ENCODE results near the gene IGSF9.
A peak's percentile ranks its signal among the peaks of the same experiment; 100 is the strongest.

Gene IGSF9, protein sequence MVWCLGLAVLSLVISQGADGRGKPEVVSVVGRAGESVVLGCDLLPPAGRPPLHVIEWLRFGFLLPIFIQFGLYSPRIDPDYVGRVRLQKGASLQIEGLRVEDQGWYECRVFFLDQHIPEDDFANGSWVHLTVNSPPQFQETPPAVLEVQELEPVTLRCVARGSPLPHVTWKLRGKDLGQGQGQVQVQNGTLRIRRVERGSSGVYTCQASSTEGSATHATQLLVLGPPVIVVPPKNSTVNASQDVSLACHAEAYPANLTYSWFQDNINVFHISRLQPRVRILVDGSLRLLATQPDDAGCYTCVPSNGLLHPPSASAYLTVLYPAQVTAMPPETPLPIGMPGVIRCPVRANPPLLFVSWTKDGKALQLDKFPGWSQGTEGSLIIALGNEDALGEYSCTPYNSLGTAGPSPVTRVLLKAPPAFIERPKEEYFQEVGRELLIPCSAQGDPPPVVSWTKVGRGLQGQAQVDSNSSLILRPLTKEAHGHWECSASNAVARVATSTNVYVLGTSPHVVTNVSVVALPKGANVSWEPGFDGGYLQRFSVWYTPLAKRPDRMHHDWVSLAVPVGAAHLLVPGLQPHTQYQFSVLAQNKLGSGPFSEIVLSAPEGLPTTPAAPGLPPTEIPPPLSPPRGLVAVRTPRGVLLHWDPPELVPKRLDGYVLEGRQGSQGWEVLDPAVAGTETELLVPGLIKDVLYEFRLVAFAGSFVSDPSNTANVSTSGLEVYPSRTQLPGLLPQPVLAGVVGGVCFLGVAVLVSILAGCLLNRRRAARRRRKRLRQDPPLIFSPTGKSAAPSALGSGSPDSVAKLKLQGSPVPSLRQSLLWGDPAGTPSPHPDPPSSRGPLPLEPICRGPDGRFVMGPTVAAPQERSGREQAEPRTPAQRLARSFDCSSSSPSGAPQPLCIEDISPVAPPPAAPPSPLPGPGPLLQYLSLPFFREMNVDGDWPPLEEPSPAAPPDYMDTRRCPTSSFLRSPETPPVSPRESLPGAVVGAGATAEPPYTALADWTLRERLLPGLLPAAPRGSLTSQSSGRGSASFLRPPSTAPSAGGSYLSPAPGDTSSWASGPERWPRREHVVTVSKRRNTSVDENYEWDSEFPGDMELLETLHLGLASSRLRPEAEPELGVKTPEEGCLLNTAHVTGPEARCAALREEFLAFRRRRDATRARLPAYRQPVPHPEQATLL

DNA sequence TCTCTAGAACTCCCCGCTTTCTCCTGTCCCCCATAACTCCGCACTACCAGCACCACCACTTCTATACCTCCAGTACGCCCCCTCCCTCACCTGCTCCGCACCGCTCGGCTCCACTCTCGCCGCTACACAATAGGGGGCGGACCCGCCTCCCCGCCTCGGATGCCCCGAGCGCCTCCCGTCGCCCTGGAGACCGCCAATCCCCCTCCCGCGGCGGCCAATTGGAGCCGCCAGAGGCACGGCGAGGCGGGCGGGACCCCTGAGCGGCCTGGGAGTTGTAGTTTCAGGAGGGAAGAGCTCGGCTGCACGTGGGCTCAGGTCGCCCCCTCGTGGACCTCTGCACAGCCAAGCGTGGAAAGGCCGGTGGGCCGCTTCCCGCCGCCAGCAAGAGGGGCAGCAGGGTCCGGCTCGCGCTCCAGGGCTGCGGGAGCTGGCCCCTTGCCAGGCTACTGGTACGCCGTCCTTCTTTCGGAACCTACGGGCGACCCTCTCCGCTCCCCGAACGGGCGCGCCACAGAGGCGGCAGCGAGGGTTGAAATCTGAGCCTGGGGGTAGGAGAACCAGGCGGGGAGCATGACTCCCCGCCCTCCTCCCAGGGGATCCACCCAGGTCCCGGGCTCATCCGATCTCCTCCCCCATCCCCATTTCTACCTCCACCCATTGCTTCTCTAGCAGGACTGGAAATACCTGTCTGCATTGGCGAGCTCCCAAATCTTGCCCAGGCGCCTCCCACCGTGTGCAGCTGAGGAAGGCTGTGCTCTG is at the start of gene IGSF9:
Gene IGSF9 (minus strand): TSS at position 131 of the 759 bp plus-strand sequence. CDS start 2,159 bp downstream, outside the sequence.
- DNase-seq (ENCODE audit: low read depth in 2 of 2, low spot score in 1 of 2): peak; percentile 52 to 74

DNA sequence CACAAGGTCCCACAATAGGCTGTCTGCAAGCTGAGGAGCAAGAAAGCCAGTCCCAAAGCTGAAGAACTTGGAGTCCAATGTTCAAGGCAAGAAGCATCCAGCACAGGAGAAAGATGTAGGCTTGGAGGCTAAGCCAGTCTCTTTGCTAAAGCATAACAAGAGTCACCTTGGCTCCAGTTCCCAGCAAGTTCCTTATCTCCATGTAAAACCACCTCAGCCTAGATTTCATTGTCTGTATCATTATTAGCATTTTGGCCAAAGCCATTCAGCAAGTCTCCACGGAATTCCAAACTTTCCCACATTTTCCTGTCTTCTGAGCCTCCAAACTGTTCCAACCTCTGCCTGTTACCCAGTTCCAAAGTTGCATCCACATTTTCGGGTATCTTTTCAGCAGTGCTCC is 49.5 kb upstream of the IGSF9 start:
- DNase-seq (ENCODE audit: low read depth in 2 of 2, low spot score in 1 of 2): no peak

DNA sequence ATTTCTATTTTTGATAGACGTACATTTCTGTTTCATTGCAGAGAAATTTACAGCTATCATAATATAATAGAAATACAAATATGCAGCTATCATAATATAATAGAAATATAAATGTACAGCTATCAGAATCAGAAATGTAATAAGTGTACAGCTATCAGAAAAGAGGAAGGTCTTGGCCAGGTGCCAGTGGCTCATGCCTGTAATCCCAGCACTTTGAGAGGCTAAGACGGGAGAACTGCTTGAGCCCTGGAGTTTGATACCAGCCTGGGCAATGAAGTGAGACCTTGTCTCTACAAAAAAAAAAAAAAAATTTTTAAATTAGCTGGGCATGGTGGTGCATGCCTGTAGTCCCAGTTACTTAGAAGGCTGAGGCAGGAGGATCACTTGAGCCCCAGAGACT is 48.5 kb upstream of the IGSF9 start:
- DNase-seq (ENCODE audit: low read depth in 2 of 2, low spot score in 1 of 2): no peak

DNA sequence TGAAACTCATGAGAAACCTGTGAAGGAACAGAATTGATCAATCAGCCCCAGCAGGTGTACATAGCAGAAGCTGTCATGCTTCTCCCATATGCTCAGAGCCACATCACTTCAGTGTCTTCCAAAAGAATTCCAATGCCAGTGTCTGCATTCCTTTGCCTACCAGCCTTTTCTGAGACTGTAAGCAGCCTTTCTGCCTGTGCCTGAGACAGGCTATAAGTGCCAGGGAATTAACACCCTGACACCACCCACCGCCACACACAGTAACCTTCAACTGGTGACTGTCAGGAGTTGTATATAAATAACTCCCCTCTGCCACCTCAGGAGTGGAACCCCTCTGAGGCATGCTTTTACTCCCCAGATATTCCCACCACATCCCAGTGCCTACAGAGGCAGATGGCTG is 46.7 kb upstream of the IGSF9 start:
- DNase-seq (ENCODE audit: low read depth in 2 of 2, low spot score in 1 of 2): no peak

DNA sequence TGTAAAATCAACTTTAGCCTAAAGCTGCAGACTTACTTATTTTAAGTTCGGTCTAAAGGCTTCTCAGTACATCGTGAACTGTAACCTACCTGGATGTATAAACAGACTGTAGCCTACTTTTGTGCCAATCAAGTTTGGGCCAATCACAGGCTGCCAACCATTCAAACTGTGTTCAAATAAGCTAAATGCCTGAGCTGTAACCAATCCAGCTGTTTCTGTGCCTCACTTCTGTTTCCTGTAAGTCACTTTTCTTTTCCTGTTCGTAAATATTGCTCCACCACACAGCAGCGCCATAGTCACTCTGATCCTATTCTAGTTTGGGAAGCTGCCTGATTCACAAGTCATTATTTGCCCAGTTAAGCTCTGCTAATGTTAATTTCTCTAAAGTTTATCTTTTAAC is 46.1 kb upstream of the IGSF9 start:
- no peak for DNase-seq (ENCODE audit: low read depth in 2 of 2, low spot score in 1 of 2)

DNA sequence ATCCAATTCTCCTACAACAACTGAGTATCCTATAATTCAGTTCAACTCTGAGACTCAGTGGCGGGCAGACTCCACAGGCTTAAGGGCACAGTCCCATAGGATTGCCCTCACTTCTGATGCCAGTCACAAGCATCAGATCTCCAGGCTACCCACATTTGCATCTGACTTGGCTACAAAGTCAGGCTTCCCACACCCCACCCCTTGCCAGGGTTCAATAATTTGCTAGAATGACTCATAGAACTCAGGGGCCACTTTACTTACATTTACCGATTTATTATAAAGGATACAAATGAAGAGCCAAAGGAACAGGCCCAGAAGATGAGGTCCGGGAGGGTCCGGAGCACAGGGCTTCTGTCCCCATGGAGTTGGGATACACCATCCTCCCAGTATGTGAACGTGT is 44.6 kb upstream of the IGSF9 start:
- DNase-seq (ENCODE audit: low read depth in 2 of 2, low spot score in 1 of 2): no peak

DNA sequence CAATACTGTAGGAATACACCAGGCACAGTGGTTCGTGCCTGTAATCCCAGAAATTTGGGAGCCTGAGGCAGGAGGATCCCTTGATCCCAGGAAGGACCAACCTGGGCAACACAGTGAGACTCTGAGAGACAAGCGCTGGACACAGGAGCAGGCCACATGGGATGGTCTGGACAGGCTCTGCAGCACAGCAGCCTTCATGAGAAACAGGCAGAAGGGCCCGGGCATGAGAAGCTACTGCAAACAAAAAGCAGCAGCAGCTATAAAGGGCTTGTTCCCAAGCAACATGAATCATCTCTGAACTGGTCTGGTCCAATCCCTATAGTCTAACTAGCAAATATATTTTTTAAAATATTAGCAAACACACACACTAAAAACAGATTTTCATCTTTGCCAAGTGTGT is 44.2 kb upstream of the IGSF9 start:
- DNase-seq (ENCODE audit: low read depth in 2 of 2, low spot score in 1 of 2): no peak

GRCh38 chr1:159988006-159988405 is 42.6 kb upstream of the IGSF9 start:
- DNase-seq (ENCODE audit: low read depth in 2 of 2, low spot score in 1 of 2): no peak

DNA sequence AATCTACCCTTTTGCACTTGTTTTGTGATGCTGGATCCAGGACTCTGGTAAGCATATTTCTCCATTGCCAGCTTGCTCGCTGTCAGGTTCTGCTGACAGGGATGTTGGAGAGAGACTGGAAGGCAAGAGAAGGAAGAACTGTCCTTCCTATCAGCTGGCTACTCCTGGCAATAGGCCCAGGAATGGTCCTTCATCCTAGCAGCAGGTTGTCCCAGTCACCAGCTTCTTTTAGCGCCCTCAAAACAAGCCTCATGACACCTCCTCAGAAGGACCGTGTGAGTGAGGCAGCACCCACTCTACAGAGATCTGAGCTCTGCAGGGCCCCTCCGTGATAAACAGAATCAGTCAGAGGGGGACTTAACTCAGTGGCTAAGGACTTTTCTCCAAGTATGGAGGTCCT is 41.8 kb upstream of the IGSF9 start:
- no peak for DNase-seq (ENCODE audit: low read depth in 2 of 2, low spot score in 1 of 2)

- no peak for DNase-seq (ENCODE audit: low read depth in 2 of 2, low spot score in 1 of 2)
These were observed 41.1 kb upstream of the IGSF9 start for GRCh38 chr1:159986531-159986930.

DNA sequence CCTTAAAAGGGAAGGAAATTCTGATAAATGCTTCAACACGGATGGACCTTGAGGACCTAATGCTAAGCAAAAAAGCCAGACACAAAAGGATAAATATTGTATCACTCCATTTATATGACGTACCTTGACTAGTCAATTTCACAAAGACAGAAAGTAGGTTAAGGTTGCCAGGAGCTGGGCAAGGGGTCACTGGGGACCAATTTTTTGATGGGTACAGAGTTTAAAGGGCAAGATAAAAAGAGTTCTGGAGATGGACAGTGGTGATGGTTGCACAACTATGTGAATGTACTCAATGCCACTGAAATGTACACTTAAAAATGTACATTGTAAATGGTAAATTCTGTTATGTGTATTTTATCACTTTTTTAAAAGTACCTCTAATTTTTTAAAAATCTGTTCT is 40.7 kb upstream of the IGSF9 start:
- DNase-seq (ENCODE audit: low read depth in 2 of 2, low spot score in 1 of 2): no peak

- no peak for DNase-seq (ENCODE audit: low read depth in 2 of 2, low spot score in 1 of 2)
These were observed 40.1 kb upstream of the IGSF9 start for GRCh38 chr1:159985473-159985872.

DNA sequence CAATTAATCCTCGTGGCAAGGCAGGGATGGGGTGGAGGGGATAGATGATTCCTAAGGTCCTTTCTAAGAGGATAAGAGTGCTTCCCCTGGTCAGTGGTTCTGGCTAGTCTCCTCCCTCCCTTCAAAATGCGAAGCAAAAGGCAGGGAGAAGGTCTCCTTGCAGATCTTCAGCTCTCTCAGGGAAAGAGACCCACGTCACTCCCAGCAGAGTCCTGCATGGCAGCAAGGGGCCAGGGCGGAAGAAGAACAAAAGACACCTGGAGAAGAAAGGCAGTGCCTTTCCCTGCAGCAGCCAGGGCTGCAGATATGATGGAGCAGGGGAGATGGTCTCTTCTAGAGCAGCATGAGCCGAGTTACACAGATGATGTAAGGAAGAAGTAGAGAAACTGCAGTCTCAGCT is 38.3 kb upstream of the IGSF9 start:
- no peak for DNase-seq (ENCODE audit: low read depth in 2 of 2, low spot score in 1 of 2)

DNA sequence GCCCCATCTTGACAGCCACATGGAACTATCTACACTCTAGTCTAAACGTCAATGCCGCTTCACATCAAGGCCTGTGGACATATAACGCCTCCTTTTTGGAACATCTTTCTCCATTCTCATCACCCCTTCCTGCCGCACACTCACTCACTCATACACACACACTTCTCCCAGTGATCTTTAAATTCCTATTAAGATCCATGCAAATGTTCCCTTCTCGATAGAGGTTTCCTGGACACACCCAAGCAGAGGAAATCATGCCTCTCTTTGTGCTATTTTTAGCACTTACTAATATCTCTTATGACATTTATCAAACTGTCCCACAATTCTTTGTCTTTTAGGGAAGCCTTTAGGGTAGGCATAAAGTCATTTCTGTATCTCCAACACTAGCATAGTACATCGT is 36.9 kb upstream of the IGSF9 start:
- DNase-seq (ENCODE audit: low read depth in 2 of 2, low spot score in 1 of 2): no peak

DNA sequence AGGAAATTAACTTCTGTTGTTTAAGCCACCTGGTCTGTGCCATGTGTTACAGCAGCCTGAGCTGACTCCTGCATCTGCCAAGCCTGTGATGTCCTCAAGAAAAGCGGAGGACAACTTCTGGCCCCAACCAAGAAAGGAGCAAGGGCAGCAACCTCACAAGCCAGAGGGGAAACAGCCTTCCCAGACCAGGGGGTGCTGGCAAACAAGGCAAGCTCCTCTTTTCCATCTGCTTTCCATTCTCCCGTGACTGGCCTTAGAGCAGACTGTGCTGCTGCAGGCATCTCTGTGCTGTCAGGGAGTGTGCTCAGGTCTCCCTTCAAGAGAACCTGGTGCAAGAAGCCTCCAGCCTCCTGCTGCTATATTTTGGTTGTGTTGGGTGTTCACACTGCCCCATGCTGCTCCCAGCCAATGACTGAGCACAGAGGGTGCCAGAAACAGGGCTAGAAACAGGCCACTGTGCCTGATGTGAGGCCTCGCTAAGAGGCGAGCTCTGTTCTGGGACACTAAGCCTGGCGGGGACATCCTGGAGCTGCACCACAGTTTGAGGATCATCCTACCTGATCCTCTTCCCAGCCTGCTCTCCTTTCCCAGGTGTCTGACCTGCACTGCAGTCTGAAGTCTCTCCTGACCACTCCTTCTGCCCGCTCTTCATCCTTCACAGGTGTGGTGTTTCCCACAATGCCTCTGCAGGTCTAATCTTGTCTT is 36.1 kb upstream of the IGSF9 start:
- DNase-seq (ENCODE audit: low read depth in 2 of 2, low spot score in 1 of 2): no peak

GRCh38 chr1:159980786-159981185 is 35.4 kb upstream of the IGSF9 start:
- DNase-seq (ENCODE audit: low read depth in 2 of 2, low spot score in 1 of 2): no peak

- no peak for DNase-seq (ENCODE audit: low read depth in 2 of 2, low spot score in 1 of 2)
These were observed 34.7 kb upstream of the IGSF9 start for GRCh38 chr1:159980076-159980475.

DNA sequence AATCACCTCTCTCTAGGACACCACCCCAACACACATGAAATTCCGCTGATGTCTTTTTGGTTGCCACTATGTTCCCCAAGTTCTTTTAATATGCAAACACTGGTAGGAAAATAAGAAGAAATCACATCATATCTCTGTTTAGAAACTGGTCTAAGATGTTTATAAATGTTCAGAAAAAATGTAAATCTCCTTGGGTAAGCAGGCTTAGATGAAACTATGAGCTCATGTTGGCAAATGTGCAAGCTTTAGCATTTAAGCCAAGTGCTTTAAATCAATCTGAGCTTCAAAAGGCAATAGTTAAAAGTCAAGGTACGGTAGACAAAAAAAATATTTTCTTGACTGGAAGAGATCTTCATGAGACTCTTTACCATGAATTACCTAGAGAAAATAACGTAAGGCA is 33.8 kb upstream of the IGSF9 start:
- DNase-seq (ENCODE audit: low read depth in 2 of 2, low spot score in 1 of 2): no peak

DNA sequence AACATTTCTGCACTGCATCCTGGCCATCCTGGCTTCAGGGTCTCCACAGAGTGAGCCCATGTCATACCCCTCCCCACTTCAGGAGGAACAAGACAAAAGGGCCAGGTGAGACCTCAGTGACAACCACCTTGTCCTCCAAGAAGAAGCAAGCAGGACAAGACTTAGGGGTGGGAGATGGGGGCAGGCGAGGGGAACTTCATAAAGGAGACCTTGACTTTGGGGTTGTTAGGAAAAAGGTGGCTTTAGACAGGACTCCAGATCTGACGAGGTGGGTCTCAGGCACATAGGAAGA is 32.6 kb upstream of the IGSF9 start:
- DNase-seq (ENCODE audit: low read depth in 2 of 2, low spot score in 1 of 2): no peak

DNA sequence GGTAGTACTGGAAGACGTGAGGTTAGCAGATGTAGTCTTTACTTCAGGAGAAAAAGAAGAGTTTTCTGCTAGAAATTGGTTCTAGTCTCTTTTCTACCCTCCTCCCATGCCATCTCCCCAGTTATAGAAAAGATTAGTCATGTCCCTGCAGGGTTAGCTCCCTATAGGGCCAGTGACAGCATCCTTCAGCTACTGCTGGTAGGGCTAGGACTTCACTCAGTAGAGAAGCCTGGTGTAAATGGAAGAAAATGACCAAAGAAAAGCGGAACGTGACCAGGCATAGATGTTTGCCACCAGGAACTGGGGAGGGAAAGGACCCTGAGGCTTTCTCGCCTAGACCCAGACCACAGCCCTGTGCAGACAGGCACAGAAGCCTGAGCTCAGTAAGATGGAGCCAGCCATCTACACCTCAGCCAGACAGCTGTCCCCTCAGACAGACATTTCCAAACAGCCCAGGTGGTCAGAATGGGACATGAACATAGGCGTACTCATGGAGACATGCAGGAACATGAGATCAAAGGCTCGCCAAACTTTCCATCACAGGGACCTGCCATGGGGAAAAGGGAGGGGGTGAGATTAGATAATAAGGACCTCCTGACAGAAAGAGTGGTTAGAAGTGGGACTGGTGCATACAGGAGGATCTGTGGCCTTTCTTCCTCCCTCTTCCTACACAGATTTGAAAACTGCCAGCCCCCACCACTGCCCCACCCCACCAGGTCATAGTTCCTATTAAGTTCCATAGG is 32.1 kb upstream of the IGSF9 start:
- DNase-seq (ENCODE audit: low read depth in 2 of 2, low spot score in 1 of 2): no peak
